Measurements from ENCODE around the gene SOCS7.

DNA sequence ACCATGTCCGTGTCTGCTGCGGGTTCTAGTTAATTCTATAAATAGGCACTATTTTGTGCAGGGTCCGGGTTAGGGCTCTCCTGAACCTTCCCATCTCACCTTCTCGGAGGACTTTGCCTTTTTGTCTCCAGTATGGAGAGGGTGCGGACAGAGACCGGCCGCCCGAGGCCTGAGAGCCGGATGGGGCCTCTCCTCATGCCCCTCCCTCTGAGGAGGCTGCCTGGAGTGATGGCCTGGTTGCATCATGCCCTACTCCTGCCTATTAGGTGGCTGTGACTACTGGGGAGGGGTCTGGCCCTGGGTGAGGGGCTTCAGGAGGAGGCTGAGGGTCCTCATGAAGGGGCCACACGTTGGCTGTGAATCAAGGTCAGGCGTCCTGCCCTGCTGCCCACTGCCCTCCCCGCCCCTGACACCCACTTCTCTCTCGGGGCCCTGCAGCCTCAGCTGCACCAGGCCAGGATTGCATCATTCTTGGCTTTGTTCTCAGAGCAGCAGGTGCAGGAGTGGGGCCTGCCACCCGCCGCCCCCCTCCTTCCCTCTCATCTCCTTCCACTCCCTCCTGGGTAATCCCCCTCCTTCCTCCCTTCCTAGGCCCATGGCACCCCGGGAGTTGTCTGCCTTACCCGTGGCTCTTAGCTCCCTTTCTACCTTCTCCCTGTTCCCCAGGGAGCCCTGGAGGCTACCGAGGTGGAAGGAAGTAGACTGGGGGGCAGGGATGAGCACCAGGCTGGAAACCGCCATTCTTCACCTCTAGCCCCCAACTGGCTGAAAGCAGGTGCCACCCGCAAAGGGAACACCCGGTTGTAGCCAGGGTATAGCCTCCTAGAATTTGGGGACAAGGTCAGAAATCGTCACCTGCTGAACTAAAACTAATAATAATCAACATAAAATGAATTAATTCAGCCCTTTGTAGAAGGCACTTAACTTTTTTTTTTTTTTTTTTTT lies 63.9 kb downstream of the SOCS7 start:
- TF ChIP-seq POLR2AphosphoS5 (IDR thresholded peaks at IDR 0.05; ENCODE audit: low read depth) (peak; percentile 43), EZH2phosphoT487 (IDR thresholded peaks at IDR 0.05; ENCODE audit: unreplicated experiment) (no peak), CREB1 (CRISPR knock-in tag; IDR thresholded peaks at IDR 0.05; ENCODE audit: low read depth) (peak; percentile 43; the same call in 1 of the 2 replicates), JUNB (IDR thresholded peaks at IDR 0.05; ENCODE audit: unreplicated experiment) (no peak), REST (IDR thresholded peaks at IDR 0.05; ENCODE audit: unreplicated experiment) (peak; percentile 39), EZH2 (IDR thresholded peaks at IDR 0.05; ENCODE audit: low read depth, unreplicated experiment) (no peak), ZNF331 (CRISPR knock-in tag; IDR thresholded peaks at IDR 0.05; ENCODE audit: low read depth) (no peak), STAT1 (IDR thresholded peaks at IDR 0.05; ENCODE audit: unreplicated experiment) (no peak), NANOG (IDR thresholded peaks at IDR 0.05; ENCODE audit: borderline replicate concordance) (no peak), ZNF114 (CRISPR knock-in tag; IDR thresholded peaks at IDR 0.05) (no peak)
- TF ChIP-seq, protein P1, sequence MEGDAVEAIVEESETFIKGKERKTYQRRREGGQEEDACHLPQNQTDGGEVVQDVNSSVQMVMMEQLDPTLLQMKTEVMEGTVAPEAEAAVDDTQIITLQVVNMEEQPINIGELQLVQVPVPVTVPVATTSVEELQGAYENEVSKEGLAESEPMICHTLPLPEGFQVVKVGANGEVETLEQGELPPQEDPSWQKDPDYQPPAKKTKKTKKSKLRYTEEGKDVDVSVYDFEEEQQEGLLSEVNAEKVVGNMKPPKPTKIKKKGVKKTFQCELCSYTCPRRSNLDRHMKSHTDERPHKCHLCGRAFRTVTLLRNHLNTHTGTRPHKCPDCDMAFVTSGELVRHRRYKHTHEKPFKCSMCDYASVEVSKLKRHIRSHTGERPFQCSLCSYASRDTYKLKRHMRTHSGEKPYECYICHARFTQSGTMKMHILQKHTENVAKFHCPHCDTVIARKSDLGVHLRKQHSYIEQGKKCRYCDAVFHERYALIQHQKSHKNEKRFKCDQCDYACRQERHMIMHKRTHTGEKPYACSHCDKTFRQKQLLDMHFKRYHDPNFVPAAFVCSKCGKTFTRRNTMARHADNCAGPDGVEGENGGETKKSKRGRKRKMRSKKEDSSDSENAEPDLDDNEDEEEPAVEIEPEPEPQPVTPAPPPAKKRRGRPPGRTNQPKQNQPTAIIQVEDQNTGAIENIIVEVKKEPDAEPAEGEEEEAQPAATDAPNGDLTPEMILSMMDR (conservative IDR thresholded peaks at IDR 0.05; ENCODE audit: low read depth in 2 of 2), result no peak
